Measurements from ENCODE around the gene PICALM.
"Not testable (repeated sequence)": the region's sequence is repeated elsewhere in the genome, so short reads cannot be mapped to it uniquely, and the experiment has no call there.

PICALM gene, protein sequence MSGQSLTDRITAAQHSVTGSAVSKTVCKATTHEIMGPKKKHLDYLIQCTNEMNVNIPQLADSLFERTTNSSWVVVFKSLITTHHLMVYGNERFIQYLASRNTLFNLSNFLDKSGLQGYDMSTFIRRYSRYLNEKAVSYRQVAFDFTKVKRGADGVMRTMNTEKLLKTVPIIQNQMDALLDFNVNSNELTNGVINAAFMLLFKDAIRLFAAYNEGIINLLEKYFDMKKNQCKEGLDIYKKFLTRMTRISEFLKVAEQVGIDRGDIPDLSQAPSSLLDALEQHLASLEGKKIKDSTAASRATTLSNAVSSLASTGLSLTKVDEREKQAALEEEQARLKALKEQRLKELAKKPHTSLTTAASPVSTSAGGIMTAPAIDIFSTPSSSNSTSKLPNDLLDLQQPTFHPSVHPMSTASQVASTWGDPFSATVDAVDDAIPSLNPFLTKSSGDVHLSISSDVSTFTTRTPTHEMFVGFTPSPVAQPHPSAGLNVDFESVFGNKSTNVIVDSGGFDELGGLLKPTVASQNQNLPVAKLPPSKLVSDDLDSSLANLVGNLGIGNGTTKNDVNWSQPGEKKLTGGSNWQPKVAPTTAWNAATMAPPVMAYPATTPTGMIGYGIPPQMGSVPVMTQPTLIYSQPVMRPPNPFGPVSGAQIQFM

DNA sequence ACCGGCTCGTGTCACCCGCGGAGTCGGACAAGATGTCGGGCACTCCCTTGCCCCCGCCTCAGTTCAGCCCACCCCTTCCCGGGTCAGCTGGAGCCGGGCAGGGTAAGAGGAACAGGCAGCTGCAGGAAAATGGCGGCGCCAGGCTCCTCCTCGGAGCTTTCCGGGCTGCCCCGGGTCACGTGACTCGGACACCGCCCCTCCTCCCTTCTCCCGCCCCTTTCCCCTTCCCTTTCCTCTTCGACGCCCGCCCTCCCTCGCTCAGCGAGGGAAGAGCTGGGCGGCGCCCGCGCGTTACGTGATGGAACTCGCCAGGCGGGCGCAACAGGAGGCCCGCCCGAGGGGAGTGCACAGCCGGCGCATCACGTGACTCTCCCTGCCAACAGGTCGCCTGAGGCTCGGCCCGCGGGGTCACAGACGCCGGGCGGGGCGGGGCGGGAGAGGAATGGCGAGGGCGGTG, at the start of gene PICALM:
Gene PICALM, minus strand, starts transcription at position 134 of the 457 bp plus-strand sequence. CDS start 304 bp downstream, outside the sequence.
- in situ Hi-C loops (cut with MboI; ENCODE audit: low sequenced_read_pairs), result no loop called here

DNA sequence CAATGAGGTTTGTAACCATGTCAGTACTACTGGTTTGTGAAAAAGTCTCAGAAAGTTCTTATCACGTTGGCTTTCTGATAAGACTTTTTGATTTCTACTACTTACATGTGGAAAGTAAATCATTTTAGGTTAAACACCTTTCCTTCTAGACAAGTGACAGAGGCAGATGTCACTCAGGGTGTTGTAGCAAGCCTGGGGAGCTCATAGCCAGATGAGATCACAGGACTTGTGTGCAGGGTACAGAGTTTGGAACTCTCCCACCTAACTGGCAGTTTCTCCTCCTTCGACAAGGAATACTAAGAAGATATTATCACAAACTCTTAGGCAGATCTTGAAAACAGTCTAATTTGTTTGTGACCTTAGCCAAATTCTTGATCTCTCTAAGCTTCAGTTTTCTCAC, 49.4 kb upstream of the PICALM start:
- in situ Hi-C loops (cut with MboI; ENCODE audit: low sequenced_read_pairs), result no loop called here

- in situ Hi-C loops (cut with MboI; ENCODE audit: low sequenced_read_pairs), result no loop called here
Measured at GRCh38 chr11:86117712-86118063, 48.8 kb upstream of the PICALM start.

DNA sequence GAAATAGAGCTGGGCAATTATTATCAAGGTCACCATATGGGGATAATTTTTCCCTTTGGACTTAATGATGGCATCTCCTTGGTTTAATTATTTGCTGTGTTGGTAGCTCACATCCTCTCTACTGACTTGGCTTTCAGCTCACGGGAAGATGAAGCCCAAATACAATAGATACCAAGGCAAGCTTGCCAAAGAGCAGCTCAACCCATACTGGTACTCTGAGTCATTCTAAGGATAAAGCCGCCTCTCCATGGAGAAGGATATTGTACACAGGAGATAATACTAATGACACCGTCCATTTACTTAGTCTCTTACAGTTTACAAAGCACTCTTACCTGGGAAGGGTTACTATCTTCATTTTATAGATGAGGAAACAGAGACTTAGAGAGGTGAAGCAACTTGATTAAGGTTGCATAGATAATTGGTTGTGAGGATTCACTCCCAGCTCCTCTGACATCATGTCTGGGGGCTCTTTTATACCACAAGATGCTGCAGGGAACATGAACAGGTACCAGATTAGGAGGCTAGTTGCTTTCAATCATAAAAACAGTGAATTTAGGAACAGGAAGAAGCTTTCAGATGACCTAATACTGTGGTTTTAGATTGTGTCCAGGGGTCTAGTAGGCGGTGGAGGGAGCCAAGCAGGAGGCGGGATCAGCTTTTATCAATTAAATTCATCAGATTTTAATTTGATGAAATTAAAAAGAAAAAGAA, 48.3 kb upstream of the PICALM start:
- in situ Hi-C loops (cut with MboI; ENCODE audit: low sequenced_read_pairs), result no loop called here

DNA sequence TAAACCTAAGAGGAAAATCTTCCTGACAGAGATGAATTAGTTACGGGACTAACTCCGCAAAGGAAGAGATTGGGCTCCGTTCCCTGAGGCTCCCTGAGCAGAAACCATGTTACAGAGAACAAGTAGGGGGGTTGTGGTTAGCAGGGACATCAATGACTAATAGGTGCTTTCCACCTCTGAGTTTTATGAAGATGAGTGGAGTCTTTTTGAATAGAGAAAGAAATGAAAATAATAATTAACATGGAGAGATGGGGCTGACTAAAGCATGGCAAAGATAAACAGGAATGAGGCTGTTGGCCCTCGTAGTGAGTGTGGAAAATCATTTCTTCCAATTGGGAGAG, 47.5 kb upstream of the PICALM start:
- in situ Hi-C loops (cut with MboI; ENCODE audit: low sequenced_read_pairs), result no loop called here

GRCh38 chr11:86115542-86116385, 46.9 kb upstream of the PICALM start:
- in situ Hi-C loops (cut with MboI; ENCODE audit: low sequenced_read_pairs), result no loop called here

DNA sequence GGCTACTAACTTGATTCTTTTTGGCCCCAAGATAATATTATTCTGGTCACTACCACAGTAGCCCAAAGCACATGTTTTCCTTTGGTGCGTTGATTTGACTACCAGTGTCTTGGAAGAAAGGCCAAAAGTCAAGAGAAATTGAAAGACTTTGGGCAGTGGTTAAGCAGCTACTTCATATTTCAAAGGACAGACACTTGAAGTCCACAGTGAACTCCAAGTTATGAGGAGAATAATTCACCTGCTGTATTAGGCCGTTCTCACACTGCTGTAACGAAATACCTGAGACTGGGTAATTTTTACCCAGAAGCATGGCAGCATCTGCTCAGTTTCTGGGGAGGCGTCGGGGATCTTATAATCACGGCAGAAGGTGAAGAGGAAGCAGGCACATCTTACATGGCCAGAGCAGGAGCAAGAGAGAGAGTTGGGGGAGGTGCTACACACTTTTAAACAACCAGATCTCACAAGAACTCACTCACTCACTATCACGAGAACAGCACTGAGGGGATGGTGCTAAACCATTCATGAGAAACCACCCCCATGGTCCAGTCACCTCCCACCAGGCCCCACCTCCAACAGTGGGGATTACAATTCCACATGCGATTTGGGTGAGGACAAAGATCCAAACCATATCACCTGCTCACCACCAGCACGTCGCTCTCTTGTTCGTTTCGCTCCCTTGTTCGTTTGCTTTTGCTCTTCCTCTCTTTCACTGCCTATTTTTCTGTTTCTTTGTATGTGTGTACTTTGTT, 40.2 kb upstream of the PICALM start:
- in situ Hi-C loops (cut with MboI; ENCODE audit: low sequenced_read_pairs), result no loop called here

DNA sequence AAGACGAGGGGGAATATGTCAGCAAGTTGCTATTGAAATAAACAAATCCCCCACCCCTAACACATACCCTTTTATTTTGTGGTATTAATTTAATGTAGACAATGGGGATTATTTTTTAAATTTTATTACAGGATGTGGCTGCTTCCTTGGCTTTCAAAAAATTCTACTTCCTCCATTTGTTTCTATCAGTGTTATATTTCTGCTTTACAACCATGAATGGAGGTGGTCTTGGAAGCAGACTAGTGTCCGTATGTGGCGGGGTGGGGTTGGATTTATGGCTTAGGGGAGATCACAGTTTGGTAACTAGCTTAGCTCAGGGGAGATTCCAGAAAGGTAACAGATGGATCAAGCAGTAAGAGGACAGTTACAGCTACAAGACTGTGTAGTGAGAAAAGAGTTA, 39.3 kb upstream of the PICALM start:
- in situ Hi-C loops (cut with MboI; ENCODE audit: low sequenced_read_pairs), result no loop called here

GRCh38 chr11:86106916-86107315, 38.0 kb upstream of the PICALM start:
- in situ Hi-C loops (cut with MboI; ENCODE audit: low sequenced_read_pairs), result no loop called here

GRCh38 chr11:86106031-86106430, 37.1 kb upstream of the PICALM start:
- in situ Hi-C loops (cut with MboI; ENCODE audit: low sequenced_read_pairs), result not testable (repeated sequence)

DNA sequence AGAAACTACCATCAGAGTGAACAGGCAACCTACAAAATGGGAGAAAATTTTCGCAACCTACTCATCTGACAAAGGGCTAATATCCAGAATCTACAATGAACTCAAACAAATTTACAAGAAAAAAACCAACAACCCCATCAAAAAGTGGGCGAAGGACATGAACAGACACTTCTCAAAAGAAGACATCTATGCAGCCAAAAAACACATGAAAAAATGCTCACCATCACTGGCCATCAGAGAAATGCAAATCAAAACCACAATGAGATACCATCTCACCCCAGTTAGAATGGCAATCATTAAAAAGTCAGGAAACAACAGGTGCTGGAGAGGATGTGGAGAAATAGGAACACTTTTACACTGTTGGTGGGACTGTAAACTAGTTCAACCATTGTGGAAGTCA, 36.7 kb upstream of the PICALM start:
- in situ Hi-C loops (cut with MboI; ENCODE audit: low sequenced_read_pairs), result not testable (repeated sequence)

DNA sequence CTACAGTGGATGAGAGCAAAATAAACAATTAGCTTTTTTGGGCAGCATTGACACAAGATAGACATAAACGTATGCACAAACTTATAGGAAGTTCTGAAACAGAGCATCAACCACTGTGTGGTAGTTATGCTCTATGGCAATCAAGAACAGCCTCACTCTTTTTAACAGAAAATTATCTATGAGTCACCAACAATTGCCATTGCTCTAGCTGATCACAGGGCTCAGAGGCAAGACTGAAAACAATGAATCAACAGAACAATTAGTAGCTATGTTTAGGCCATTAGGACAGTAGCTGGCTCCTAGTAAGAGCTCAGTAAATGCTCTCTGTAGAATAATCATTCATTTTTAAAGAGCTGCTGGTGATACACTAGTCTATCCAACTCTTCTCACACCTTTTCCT, 34.9 kb upstream of the PICALM start:
- in situ Hi-C loops (cut with MboI; ENCODE audit: low sequenced_read_pairs), result no loop called here

GRCh38 chr11:86101941-86102407, 33.1 kb upstream of the PICALM start:
- in situ Hi-C loops (cut with MboI; ENCODE audit: low sequenced_read_pairs), result no loop called here

GRCh38 chr11:86101493-86101892, 32.6 kb upstream of the PICALM start:
- in situ Hi-C loops (cut with MboI; ENCODE audit: low sequenced_read_pairs), result no loop called here

DNA sequence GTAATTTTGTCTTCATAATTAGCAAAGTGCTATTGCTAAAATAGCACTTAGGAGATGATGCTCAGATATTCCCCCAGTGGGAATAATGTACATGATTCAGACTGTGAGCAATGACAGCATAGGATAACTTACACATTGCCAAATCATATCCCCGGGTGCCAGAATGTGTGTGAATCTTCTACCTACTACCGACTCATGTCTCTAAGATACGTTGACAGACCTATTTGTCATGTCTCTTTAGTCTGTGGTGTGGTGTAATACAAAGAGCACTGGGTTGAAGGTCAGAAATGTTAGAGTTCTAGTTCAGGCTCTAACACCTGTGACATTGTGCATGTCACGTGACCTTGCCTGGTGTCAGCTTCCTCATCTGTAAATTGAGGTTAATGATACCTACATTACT, 31.0 kb upstream of the PICALM start:
- in situ Hi-C loops (cut with MboI; ENCODE audit: low sequenced_read_pairs), result no loop called here

DNA sequence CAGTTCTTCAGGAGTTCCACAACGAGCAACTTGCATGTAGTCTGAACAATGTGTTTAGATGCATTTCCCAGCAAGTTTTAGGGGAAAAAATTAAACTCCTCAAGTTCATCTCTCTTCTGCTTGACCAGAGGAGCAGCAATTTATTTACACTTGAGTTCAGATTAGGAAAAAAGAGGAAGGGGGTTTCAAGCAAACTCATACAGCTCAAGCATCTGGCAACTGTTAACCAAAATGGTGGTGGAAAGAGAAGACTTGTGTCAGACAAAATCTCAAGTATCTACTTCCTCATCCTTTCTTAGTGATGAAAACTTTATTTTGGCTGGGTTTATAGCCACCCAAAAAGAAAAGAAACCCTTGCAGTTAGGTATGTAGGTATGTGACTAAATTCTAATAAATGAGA, 29.1 kb upstream of the PICALM start:
- in situ Hi-C loops (cut with MboI; ENCODE audit: low sequenced_read_pairs), result no loop called here

DNA sequence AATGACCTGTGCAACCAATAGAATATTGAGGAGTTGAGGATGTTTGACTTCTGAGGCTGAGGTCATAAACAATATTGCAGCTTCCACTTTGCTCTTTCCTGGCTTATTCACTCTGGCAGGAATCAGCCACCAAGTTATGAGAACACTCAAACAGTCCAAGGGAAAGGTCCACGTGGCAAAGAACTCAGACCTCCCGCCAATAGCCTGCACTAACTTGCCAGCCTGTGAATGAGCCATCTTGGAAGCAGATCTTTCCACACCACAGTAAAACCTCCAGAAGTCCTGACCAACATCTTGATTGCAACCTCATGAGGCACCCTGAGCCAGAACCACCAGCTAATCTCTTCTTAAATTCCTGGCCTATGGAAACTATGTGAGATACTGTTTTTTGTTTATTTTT, 22.7 kb upstream of the PICALM start:
- in situ Hi-C loops (cut with MboI; ENCODE audit: low sequenced_read_pairs), result no loop called here

DNA sequence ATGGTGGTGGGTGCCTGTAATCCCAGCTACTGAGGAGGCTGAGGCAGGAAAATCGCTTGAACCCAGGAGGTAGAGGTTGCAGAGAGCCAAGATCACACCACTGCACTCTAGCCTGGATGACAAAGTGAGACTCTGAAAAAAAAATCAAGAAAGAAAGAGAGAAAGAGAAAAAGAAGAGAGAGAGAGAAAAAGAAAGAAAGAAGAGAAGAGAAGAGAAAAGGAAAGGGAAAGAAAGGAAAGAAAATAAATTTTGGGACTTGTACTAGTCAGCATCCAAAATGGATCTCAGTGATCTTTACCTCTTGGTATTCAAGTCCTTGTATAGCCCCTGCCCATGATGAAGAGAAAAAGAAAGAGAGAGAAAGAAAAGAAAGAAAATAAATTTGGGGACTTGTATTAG, 22.2 kb upstream of the PICALM start:
- in situ Hi-C loops (cut with MboI; ENCODE audit: low sequenced_read_pairs), result no loop called here

GRCh38 chr11:86089659-86090058, 20.8 kb upstream of the PICALM start:
- in situ Hi-C loops (cut with MboI; ENCODE audit: low sequenced_read_pairs), result no loop called here

DNA sequence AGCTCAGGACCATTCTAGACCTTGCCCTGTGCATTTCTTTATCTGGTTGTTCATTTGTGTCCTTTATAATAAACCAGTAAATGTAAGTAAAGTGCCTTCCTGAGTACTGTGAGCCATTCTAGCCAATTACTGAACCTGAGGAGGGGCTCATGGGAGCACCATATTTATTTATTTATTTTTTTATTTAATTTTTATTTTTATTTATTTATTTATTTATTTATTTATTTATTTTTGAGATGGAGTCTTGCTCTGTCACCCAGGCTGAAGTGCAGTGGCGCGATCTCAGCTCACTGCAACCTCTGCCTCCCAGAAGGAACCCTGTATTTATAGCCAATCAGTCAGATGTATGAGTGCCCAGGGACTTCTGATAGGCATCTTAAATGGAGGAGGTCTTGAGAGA, 18.8 kb upstream of the PICALM start:
- in situ Hi-C loops (cut with MboI; ENCODE audit: low sequenced_read_pairs), result not testable (repeated sequence)

All from hTERT RPE-1 (cell line).